GM19463 (cell line): ENCODE data around the gene ZC3H12D.
"Not testable (repeated sequence)": the region's sequence is repeated elsewhere in the genome, so short reads cannot be mapped to it uniquely, and the experiment has no call there.

Source experiments
- ATAC-seq: cut with Tn5 transposase; IDR thresholded peaks from one replicate; pipeline ENCODE4 v1.9.1; 2021; ENCODE audit warnings: mild to moderate bottlenecking, moderate library complexity; ENCODE audit not compliant: unreplicated experiment

The ZC3H12D gene

GRCh38 chr6:149444360-149445094 is 40.3 kb downstream of the ZC3H12D start:
- not testable (repeated sequence) for ATAC-seq

- ATAC-seq = no peak
Observed at GRCh38 chr6:149443411-149444181, 41.2 kb downstream of the ZC3H12D start.

GRCh38 chr6:149441740-149442139 is 43.1 kb downstream of the ZC3H12D start:
- no peak for ATAC-seq

- ATAC-seq = no peak
Observed at GRCh38 chr6:149440735-149441671, 43.8 kb downstream of the ZC3H12D start.

- ATAC-seq = no peak
Observed at GRCh38 chr6:149439626-149440025, 45.2 kb downstream of the ZC3H12D start.

- peak; percentile 68 for ATAC-seq
Observed at GRCh38 chr6:149438855-149439254, 46.0 kb downstream of the ZC3H12D start.

- ATAC-seq = no peak
Observed at GRCh38 chr6:149437212-149437611, 47.6 kb downstream of the ZC3H12D start.

GRCh38 chr6:149436647-149437046 is 48.2 kb downstream of the ZC3H12D start:
- no peak for ATAC-seq

GRCh38 chr6:149435919-149436586 is 48.8 kb downstream of the ZC3H12D start:
- ATAC-seq = no peak

- no peak for ATAC-seq
Observed at GRCh38 chr6:149433881-149434280, 50.9 kb downstream of the ZC3H12D start.

GRCh38 chr6:149433405-149433804 is 51.4 kb downstream of the ZC3H12D start:
- ATAC-seq = no peak

GRCh38 chr6:149431905-149432775 is 52.7 kb downstream of the ZC3H12D start:
- ATAC-seq = peak; percentile 96

- no peak for ATAC-seq
Observed at GRCh38 chr6:149429427-149430360, 55.1 kb downstream of the ZC3H12D start.

GRCh38 chr6:149428606-149429005 is 56.2 kb downstream of the ZC3H12D start:
- ATAC-seq = no peak

GRCh38 chr6:149425754-149426153 is 59.1 kb downstream of the ZC3H12D start:
- no peak for ATAC-seq

- no peak for ATAC-seq
Observed at GRCh38 chr6:149425224-149425623, 59.6 kb downstream of the ZC3H12D start.

GRCh38 chr6:149423964-149424440 is 60.8 kb downstream of the ZC3H12D start:
- ATAC-seq = no peak

- ATAC-seq = no peak
Observed at GRCh38 chr6:149422581-149422980, 62.2 kb downstream of the ZC3H12D start.
